Measurements from ENCODE around the gene CPN1. TPM values are rescaled to one million over a fixed set of nuclear protein-coding genes. Genes with fewer than 3 reads are reported as not detected.

CPN1 gene
- total RNA-seq, 1 experiment from 2014 or later: 24.9 TPM

GRCh38 chr10:100008142-100008522 lies 73.5 kb downstream of the CPN1 start:
- Histone ChIP-seq H3K9me3 (no peaks in the 10 kb centered on the region), H3K4me1 (peaks cover 21% of the 10 kb centered on the region), H3K4me3 (ENCODE audit: low read depth, low read length) (no peak overlapping the region), H3K27me3 (replicated peaks; ENCODE audit: control insufficient read depth, insufficient read depth, low read length) (no peaks in the 10 kb centered on the region), H3K36me3 (ENCODE audit: control insufficient read depth, insufficient read depth, low read length) (no peaks in the 10 kb centered on the region)
- ChIA-PET CTCF (interaction anchor here (1.0 to 1.9 kb wide), 5 partner anchors 37 to 162 kb away, joined by 3 to 6 read pairs (median 3); no protein-coding TSS in a partner anchor), POLR2A (no interaction called here)
- intact Hi-C loops (cut with micrococcal nuclease; ENCODE audit: unreplicated experiment): loop anchor here (2.0 kb wide), 2 partner anchors 39 to 77 kb away; no protein-coding TSS in a partner anchor
- Mint-ChIP-seq H3K36me3 (ENCODE audit: insufficient read depth, unreplicated experiment) (no peaks in the 10 kb centered on the region), H3K9me3 (ENCODE audit: unreplicated experiment) (no peaks in the 10 kb centered on the region), H3K27me3 (ENCODE audit: insufficient read depth, unreplicated experiment) (no peaks in the 10 kb centered on the region), H3K4me1 (ENCODE audit: low read depth, unreplicated experiment) (peaks cover 20% of the 10 kb centered on the region), H3K27ac (ENCODE audit: unreplicated experiment) (no peak overlapping the region), H3K4me3 (ENCODE audit: unreplicated experiment) (peak overlapping the region; percentile 94)
- BruUV-seq (replicated peaks): TSS peak; percentile 40
- TF ChIP-seq, protein P1, sequence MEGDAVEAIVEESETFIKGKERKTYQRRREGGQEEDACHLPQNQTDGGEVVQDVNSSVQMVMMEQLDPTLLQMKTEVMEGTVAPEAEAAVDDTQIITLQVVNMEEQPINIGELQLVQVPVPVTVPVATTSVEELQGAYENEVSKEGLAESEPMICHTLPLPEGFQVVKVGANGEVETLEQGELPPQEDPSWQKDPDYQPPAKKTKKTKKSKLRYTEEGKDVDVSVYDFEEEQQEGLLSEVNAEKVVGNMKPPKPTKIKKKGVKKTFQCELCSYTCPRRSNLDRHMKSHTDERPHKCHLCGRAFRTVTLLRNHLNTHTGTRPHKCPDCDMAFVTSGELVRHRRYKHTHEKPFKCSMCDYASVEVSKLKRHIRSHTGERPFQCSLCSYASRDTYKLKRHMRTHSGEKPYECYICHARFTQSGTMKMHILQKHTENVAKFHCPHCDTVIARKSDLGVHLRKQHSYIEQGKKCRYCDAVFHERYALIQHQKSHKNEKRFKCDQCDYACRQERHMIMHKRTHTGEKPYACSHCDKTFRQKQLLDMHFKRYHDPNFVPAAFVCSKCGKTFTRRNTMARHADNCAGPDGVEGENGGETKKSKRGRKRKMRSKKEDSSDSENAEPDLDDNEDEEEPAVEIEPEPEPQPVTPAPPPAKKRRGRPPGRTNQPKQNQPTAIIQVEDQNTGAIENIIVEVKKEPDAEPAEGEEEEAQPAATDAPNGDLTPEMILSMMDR (IDR thresholded peaks at IDR 0.05; ENCODE audit: insufficient read depth in 1 of 2, low read depth in 1 of 2, low read length in 1 of 2, severe bottlenecking in 1 of 2, unreplicated experiment in 1 of 2): no peak
- DNase-seq: no peak

DNA sequence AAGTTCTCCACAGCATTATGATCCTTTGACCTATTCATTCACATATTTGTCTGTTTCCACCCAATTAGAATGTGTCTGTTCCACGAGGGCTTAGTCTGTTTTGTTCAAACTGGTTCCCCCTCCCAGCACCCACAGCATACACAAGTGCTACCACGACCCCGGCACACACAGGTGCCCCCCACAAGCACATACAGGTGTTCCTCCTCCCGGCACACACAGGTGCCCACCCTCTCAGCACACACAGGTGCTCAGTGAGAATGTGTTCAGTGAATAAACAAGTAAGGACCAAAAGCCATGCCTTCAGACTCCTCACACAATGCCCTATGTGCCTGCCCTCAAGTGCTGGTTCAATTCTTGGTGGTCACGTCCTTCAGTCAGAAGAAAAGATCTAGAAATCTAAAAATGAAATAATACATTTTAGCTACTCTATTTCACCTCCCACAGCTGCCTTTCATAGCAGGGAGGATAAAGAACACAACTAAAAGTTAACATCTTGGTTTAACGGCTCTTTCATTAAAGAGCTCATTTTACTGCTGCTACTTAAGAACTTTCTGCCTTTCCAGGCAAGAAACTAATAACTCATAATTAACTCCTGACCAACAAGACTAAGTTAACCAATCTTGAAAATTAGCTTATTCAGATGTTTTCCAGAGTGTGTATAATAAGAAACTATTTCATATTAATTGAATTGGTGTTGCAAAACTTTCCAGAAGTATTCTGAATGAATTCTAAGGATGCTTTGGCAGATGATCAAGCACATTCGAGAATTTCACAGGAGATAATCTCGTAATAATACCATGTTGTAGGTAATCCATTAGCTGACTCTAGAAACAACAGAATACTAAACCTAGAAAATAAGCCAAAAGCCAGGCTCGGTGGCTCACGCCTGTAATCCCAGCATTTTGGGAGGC lies 74.2 kb downstream of the CPN1 start:
- Mint-ChIP-seq H3K4me1 (ENCODE audit: low read depth, unreplicated experiment) (peaks cover 17% of the 10 kb centered on the region), H3K27ac (ENCODE audit: unreplicated experiment) (peak overlapping the region; percentile 40)
- no peak overlapping the region for H3K4me3 ChIP-seq (ENCODE audit: low read depth, low read length)

GRCh38 chr10:100006243-100006886 lies 75.3 kb downstream of the CPN1 start:
- H3K4me1 Mint-ChIP-seq (ENCODE audit: low read depth, unreplicated experiment): peaks cover 17% of the 10 kb centered on the region
- DNase-seq: no peak
- H3K27ac Mint-ChIP-seq (ENCODE audit: unreplicated experiment): no peak overlapping the region
- CTCF ChIA-PET: no interaction called here
- Histone ChIP-seq H3K27me3 (replicated peaks; ENCODE audit: control insufficient read depth, insufficient read depth, low read length) (no peaks in the 10 kb centered on the region), H3K36me3 (ENCODE audit: control insufficient read depth, insufficient read depth, low read length) (no peaks in the 10 kb centered on the region), H3K9me3 (no peaks in the 10 kb centered on the region), H3K4me3 (ENCODE audit: low read depth, low read length) (no peak overlapping the region), H3K4me1 (peaks cover 18% of the 10 kb centered on the region)
- no peaks in the 10 kb centered on the region for H3K36me3 Mint-ChIP-seq (ENCODE audit: insufficient read depth, unreplicated experiment)
- POLR2A ChIA-PET: no interaction called here
- no peaks in the 10 kb centered on the region for H3K27me3 Mint-ChIP-seq (ENCODE audit: insufficient read depth, unreplicated experiment)
- intact Hi-C loops (cut with micrococcal nuclease; ENCODE audit: unreplicated experiment): no loop called here
- H3K4me3 Mint-ChIP-seq (ENCODE audit: unreplicated experiment): no peak overlapping the region
- TF ChIP-seq, protein P1 (IDR thresholded peaks at IDR 0.05; ENCODE audit: insufficient read depth in 1 of 2, low read depth in 1 of 2, low read length in 1 of 2, severe bottlenecking in 1 of 2, unreplicated experiment in 1 of 2): no peak
- BruUV-seq (replicated peaks): no TSS peak
- H3K9me3 Mint-ChIP-seq (ENCODE audit: unreplicated experiment): no peaks in the 10 kb centered on the region

More for the DNA sequence above, 74.2 kb downstream of the CPN1 start:
- ChIA-PET CTCF (interaction anchor here (1.9 kb wide), 1 partner anchor 162 kb away, joined by 6 read pairs; no protein-coding TSS in a partner anchor), POLR2A (no interaction called here)
- DNase-seq: no peak
- Mint-ChIP-seq H3K9me3 (ENCODE audit: unreplicated experiment) (no peaks in the 10 kb centered on the region), H3K4me3 (ENCODE audit: unreplicated experiment) (peak overlapping the region; percentile 94), H3K36me3 (ENCODE audit: insufficient read depth, unreplicated experiment) (no peaks in the 10 kb centered on the region), H3K27me3 (ENCODE audit: insufficient read depth, unreplicated experiment) (no peaks in the 10 kb centered on the region)
- BruUV-seq (replicated peaks): no TSS peak
- Histone ChIP-seq H3K9me3 (no peaks in the 10 kb centered on the region), H3K4me1 (peaks cover 18% of the 10 kb centered on the region), H3K27me3 (replicated peaks; ENCODE audit: control insufficient read depth, insufficient read depth, low read length) (no peaks in the 10 kb centered on the region), H3K36me3 (ENCODE audit: control insufficient read depth, insufficient read depth, low read length) (no peaks in the 10 kb centered on the region)
- intact Hi-C loops (cut with micrococcal nuclease; ENCODE audit: unreplicated experiment): loop anchor here (2.0 kb wide), 2 partner anchors 39 to 77 kb away; no protein-coding TSS in a partner anchor
- TF ChIP-seq, protein P1 (IDR thresholded peaks at IDR 0.05; ENCODE audit: insufficient read depth in 1 of 2, low read depth in 1 of 2, low read length in 1 of 2, severe bottlenecking in 1 of 2, unreplicated experiment in 1 of 2): no peak

Measured in Caco-2 (cell line).